ENCODE data around the gene TSPAN9.

DNA sequence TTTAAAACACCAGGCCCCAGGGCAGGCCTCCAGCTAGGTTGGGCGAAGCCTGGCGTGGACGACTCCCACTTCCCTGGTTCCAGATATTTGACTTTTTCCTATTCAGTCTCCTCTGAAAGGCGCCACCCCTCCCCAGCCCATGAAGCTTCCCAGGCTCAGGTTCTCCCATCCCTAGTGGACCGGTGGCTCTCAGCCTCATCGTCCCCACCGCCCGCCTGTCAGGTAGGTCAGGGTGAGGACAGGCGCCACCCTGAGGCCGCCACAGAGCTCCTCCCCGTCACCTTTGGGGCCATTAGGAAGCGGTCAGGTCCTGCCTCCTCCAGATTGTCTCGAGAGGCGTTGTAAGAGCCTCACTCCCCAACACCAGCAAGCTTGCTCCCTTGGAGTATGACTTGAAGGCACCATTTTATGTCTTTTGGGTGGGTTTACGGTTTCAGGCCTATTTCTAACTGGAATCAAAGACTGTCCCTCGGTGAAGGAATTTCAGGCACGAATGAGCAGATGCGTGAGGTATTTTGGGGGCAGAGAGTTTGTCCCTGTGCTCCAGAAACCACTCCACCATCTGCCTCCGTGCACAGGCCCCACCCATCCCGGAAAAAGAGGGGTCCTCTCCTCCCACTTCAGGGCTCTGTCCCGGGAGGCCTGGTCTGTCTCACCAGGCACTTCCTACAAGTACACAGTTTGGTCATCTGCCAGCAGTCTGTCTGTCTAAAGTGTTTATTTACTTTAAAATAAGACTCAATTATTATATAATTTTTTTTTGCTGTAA, 55.6 kb downstream of the TSPAN9 start:
- TF ChIP-seq POLR2AphosphoS5 (IDR thresholded peaks at IDR 0.05; ENCODE audit: borderline replicate concordance, low read depth, low read length) (no peak), EZH2 (IDR thresholded peaks at IDR 0.05) (no peak)

Data from SK-N-MC (cell line).